Activated CD4-positive, alpha-beta memory T cell treated with anti-CD3 and anti-CD28 coated beads, Interleukin-2, amount 10 ng/mL, durations not matched to agents 7 days and 5 days (primary cell): ENCODE results near the gene MAPRE2. TPM values are rescaled to one million over a fixed set of nuclear protein-coding genes. Genes with fewer than 3 reads are reported as not detected.

Experiments used
- CTCF ChIA-PET: fragments of 350-600 bp; sonication (Branson Sonifier 250); formaldehyde crosslinking; loops from one replicate; lab custom pipeline; 2021; ENCODE audit warnings: antibody characterized with exemption, inconsistent platforms; lab: Charles Lee
- POLR2A ChIA-PET: fragments of 350-600 bp; sonication (Branson Sonifier 250); formaldehyde crosslinking; loops from one replicate; lab custom pipeline; 2021; ENCODE audit warnings: antibody characterized with exemption; lab: Charles Lee
- DNase-seq: peaks from one replicate; pipeline ENCODE4 v3.0.0-alpha.2; 2020
- H3K27ac Mint-ChIP-seq: one replicate; pipeline ENCODE4 v1.8.0; 2021; ENCODE audit warnings: mild to moderate bottlenecking, mixed read lengths
- H3K27me3 Mint-ChIP-seq: one replicate; pipeline ENCODE4 v1.8.0; 2021; ENCODE audit warnings: mixed read lengths
- H3K36me3 Mint-ChIP-seq: one replicate; pipeline ENCODE4 v1.8.0; 2021; ENCODE audit warnings: low read depth, mixed read lengths
- H3K4me1 Mint-ChIP-seq: one replicate; pipeline ENCODE4 v1.8.0; 2021; ENCODE audit warnings: mixed read lengths
- H3K4me3 Mint-ChIP-seq: one replicate; pipeline ENCODE4 v1.8.0; 2021; ENCODE audit warnings: mild to moderate bottlenecking, mixed read lengths
- H3K9me3 Mint-ChIP-seq: one replicate; pipeline ENCODE4 v1.8.0; 2021; ENCODE audit warnings: mixed read lengths
- total RNA-seq, 2 experiments: library from RNA; stranded (reverse); gene quantifications; one replicate each; pipeline ENCODE4 v1.2.3, GENCODE V29; 2021

The MAPRE2 gene
- total RNA-seq: 10 to 100 TPM; 39.2 to 45.2 TPM

DNA sequence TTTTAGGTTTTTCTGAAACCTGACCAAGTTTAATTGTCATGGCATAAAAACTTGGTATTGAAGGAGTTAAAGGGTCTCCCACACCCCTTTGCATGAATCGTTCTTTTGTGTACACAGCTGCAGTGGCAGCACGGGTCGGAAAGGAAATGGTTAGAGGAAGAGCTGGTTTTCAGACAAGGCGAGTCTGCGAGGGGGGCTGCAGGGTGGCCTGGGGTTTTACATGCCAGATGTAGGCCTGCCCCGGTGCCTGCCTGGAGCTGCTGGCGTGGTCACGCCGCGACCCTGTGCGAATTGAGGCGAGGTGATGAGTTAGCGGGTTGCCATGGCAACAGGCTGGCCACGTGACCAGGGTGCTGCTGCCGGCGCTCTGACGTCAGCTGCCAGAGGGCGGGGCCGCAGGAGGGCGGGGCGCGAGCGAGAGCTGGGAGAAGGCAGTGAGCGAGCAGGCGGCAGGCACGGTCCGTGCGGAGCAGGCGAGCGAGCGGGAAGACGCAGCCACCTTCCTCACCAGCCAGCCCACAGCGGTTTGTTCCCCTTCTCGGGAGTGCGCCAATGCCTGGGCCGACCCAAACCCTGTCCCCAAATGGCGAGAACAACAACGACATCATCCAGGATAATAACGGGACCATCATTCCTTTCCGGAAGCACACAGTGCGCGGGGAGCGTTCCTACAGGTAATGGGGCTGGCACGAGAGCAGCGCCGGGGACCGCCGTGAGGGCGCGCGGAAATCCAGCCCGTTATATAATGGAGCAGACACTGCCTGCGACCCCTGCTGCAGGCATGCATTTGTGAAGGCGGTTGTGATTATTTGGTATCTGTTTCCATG lies at the start of gene MAPRE2:
MAPRE2 (plus strand) TSS at position 426 of the 827 bp plus-strand sequence; CDS start at position 553, 127 bp downstream.
- Mint-ChIP-seq H3K27ac (peak within 1 kb of the TSS; percentile 88), H3K36me3 (peaks cover 7% of the 10 kb centered on the region), H3K9me3 (no peaks in the 10 kb centered on the region), H3K4me1 (peaks cover 45% of the 10 kb centered on the region), H3K27me3 (no peaks in the 10 kb centered on the region), H3K4me3 (peak within 1 kb of the TSS; percentile 92)
- peak; percentile 99 for DNase-seq
- ChIA-PET CTCF (interaction anchor here (1.2 to 5.1 kb wide), 4 partner anchors 9 to 43 kb away, joined by 3 to 79 read pairs (median 4); no protein-coding TSS in a partner anchor), POLR2A (interaction anchor here (0.8 to 4.0 kb wide), 10 partner anchors 8 to 931 kb away, joined by 3 to 141 read pairs (median 3); partner anchors contain the start of genes RMP24, ZNF24 and ZNF397)

DNA sequence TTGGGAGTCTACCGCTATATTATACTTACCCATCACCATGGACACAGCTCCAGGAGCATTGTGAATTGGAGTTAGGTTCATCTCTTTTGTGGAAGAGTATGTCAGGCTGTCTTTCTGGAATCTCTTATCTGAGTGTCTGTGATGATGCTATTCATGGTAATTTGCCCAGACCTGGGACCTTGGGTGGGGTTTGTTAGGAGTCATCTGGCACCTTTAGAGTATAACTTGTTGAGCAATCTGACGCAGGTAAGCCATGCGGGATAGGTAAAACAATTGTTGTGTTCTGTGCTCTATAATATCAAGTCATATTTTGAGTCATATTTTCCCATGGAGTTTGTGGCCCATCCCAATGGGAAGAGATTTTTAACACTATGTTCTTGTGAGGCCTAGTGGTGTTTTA lies 49.7 kb upstream of the MAPRE2 start:
- no peak for DNase-seq
- no peak overlapping the region for H3K4me3 Mint-ChIP-seq
- H3K27me3 Mint-ChIP-seq: no peaks in the 10 kb centered on the region
- H3K36me3 Mint-ChIP-seq: no peaks in the 10 kb centered on the region
- no peaks in the 10 kb centered on the region for H3K4me1 Mint-ChIP-seq
- H3K9me3 Mint-ChIP-seq: no peaks in the 10 kb centered on the region
- ChIA-PET POLR2A (no interaction called here), CTCF (interaction anchor here (1.2 kb wide), 1 partner anchor 17 kb away, joined by 3 read pairs; no protein-coding TSS in a partner anchor)
- no peak overlapping the region for H3K27ac Mint-ChIP-seq

DNA sequence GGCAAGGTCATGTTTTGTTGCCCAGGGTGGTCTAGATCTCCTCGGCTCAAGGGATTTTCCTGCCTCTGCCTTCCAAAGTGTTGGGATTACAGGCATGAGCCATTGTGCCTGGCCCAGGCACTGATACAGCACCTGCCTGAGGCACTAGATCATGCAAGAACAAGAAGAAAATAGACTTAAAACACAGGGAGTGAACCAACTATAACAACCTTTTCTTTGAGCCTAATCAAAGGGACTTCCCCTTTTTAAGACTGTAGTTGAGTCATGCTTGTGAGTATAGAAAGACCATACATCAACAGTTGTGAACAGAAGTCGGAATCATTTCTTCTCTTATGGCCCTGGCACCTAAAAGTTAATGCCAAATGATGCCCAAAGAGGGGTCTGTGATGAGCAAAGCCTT lies 47.9 kb upstream of the MAPRE2 start:
- no peaks in the 10 kb centered on the region for H3K4me1 Mint-ChIP-seq
- H3K36me3 Mint-ChIP-seq: no peaks in the 10 kb centered on the region
- ChIA-PET CTCF (no interaction called here), POLR2A (no interaction called here)
- no peak overlapping the region for H3K4me3 Mint-ChIP-seq
- DNase-seq: no peak
- H3K9me3 Mint-ChIP-seq: no peaks in the 10 kb centered on the region
- H3K27ac Mint-ChIP-seq: no peak overlapping the region
- H3K27me3 Mint-ChIP-seq: no peaks in the 10 kb centered on the region

DNA sequence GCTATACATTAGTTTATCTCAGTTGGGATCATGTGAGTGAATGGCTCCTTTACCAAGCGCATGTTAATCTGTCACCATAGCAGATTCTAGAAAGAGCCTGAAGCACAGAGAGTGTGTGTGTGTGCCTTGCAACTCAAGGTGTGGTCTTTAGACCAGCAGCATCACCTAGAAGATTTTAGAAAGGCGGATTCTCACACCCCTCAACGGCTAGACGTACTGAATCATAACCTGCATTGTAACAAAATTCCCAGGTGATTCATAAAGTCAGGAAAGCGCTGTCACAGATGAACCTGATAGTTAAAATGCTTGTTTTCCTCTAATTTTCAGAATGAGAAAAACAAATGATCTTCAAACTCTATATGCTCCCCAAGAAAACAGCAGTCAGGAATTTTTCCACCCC lies 45.5 kb upstream of the MAPRE2 start:
- no peak for DNase-seq
- H3K4me1 Mint-ChIP-seq: no peaks in the 10 kb centered on the region
- no peaks in the 10 kb centered on the region for H3K27me3 Mint-ChIP-seq
- H3K9me3 Mint-ChIP-seq: no peaks in the 10 kb centered on the region
- no peaks in the 10 kb centered on the region for H3K36me3 Mint-ChIP-seq
- no peak overlapping the region for H3K27ac Mint-ChIP-seq
- ChIA-PET POLR2A (no interaction called here), CTCF (no interaction called here)
- H3K4me3 Mint-ChIP-seq: no peak overlapping the region

DNA sequence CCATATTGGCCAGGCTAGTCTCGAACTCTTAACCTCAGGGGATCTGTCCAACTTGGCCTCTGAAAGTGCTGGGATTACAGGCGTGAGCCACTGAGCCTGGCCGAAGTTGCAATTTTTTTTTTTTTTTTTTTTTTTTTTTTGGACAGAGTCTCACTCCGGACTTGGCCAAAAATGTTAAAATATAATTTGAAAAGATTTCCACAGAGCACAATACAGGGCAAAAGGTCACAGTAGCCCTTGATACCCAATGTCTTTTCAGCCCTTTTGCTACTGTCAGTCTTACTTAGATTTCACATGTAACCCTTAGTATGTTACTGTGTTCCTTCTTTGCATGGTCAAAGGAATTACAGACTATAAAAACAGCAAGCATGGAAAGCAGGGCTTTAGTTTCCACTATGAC lies 42.6 kb upstream of the MAPRE2 start:
- POLR2A ChIA-PET: no interaction called here
- Mint-ChIP-seq H3K27me3 (no peaks in the 10 kb centered on the region), H3K9me3 (no peaks in the 10 kb centered on the region), H3K36me3 (no peaks in the 10 kb centered on the region), H3K27ac (no peak overlapping the region), H3K4me3 (no peak overlapping the region), H3K4me1 (no peaks in the 10 kb centered on the region)
- no peak for DNase-seq
- CTCF ChIA-PET: no interaction called here

DNA sequence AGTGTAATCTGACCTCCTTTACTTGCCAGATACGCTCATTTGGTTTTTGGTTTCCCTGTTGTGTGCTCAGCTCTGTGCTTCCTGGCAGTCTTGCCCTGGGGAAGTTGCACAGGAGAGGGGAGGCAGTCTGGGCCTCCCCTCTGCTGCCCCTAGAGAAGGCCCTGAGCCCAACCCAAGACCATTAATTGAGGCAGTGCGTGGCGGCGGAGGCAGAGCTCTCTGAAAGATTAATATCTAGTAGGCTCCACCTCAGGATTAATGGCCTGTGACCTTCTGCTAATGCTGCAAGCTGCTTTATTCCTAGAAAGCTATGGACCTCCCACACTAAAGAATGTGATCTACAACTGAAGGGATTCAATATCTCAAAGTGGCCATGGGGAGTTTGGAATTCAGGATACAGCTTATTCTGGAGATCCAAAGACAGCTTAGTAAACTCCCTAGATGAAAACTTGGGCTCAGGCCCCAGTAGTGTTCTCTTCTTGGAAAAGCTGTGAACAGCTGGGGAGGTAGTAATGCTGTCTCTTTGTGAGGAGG lies 41.4 kb upstream of the MAPRE2 start:
- Mint-ChIP-seq H3K4me3 (no peak overlapping the region), H3K27me3 (no peaks in the 10 kb centered on the region), H3K36me3 (no peaks in the 10 kb centered on the region), H3K27ac (no peak overlapping the region), H3K9me3 (no peaks in the 10 kb centered on the region), H3K4me1 (no peaks in the 10 kb centered on the region)
- ChIA-PET POLR2A (no interaction called here), CTCF (no interaction called here)
- DNase-seq: no peak

DNA sequence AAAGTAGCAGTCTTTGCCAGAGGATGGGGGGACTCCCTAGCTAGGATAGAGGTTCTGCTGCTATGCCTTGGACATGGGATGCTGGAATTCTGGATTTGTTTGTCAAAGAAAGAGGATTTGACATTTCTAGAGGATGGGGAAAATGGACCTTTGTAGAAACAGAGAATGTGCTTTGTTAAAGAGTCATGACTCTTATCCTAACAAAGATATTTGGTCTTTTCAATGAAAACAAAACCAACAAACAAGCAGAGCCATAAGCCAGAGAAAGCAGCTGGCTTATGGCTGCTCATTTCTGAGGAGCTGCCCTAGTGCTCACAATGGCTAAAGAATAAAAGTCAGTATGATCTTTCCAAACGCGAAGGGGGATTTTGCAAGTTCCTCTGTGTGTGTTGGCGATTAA lies 40.8 kb upstream of the MAPRE2 start:
- no peak for DNase-seq
- H3K4me1 Mint-ChIP-seq: no peaks in the 10 kb centered on the region
- H3K9me3 Mint-ChIP-seq: no peaks in the 10 kb centered on the region
- no peaks in the 10 kb centered on the region for H3K36me3 Mint-ChIP-seq
- no peak overlapping the region for H3K27ac Mint-ChIP-seq
- ChIA-PET POLR2A (no interaction called here), CTCF (no interaction called here)
- H3K27me3 Mint-ChIP-seq: no peaks in the 10 kb centered on the region
- H3K4me3 Mint-ChIP-seq: no peak overlapping the region

DNA sequence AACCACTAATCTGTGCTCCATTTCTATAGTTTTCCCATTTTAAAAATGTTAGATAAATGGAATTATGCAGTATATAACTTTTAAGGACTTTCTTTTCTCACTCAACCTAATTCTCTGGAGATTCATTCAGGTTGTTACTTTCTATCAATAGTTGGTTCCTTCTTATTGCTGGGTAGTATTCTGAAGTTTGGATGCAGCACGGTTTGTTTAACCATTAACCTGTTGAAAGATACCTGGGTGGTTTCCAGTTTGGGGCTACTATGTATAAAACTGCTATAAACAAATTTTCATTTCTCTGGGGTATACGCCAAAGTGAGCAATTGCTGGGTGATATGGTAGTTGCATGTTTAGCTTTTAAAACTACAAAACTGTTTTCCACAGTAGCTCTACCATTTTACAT lies 39.1 kb upstream of the MAPRE2 start:
- Mint-ChIP-seq H3K4me3 (no peak overlapping the region), H3K36me3 (no peaks in the 10 kb centered on the region), H3K9me3 (no peaks in the 10 kb centered on the region), H3K27ac (no peak overlapping the region), H3K27me3 (no peaks in the 10 kb centered on the region), H3K4me1 (no peaks in the 10 kb centered on the region)
- CTCF ChIA-PET: no interaction called here
- POLR2A ChIA-PET: no interaction called here
- DNase-seq: no peak

DNA sequence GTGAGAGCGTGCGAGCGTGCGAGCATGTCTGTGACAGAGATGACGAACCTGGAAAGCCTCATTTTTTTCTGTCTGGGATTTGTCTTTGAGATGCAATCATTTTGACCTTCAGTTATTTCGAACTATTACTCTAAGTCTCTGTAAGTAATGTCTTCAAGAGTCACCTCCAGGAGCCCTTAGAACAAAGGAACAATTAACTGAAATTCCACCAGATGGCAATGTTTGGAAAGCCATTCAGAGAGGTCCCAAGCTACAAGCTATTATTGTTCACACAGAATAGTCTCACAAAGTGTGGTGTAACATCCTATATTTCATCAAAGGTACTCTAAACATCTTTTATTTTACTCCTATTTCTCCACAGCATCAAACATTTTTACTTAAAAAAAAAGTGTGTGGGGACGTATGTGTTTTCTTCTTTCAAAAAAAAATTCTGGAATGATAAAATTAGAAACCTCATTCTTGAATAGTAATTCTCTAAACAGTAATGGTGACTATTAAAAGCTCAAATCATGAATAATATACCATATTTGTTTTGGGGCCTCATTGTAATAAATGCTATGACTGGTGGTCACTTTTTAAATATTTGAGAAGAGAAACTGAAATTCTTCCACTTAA lies 35.1 kb upstream of the MAPRE2 start:
- no peaks in the 10 kb centered on the region for H3K4me1 Mint-ChIP-seq
- ChIA-PET CTCF (interaction anchor here (1.0 to 4.6 kb wide), 12 partner anchors 9 to 381 kb away, joined by 3 to 27 read pairs (median 4); no protein-coding TSS in a partner anchor), POLR2A (no interaction called here)
- no peaks in the 10 kb centered on the region for H3K9me3 Mint-ChIP-seq
- H3K36me3 Mint-ChIP-seq: no peaks in the 10 kb centered on the region
- no peak overlapping the region for H3K4me3 Mint-ChIP-seq
- no peak for DNase-seq
- H3K27ac Mint-ChIP-seq: no peak overlapping the region
- H3K27me3 Mint-ChIP-seq: no peaks in the 10 kb centered on the region

DNA sequence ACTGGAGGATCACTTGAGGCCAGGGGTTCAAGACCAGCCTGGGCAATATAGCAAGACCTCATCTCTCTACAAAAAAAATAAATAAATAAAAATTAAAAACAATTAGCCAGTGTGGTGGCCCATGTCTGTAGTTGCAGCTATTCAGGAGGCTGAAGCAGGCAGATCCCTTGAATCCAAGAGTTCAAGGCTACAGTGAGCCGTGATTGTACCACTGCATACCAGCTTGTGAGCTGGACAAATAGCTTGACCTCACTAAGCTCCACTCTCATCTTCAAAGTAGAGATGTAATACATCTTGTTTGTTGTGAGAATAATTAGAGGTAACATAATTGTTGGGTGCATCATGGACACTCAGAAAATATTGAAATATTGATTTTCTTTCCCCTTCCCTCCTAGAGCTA lies 31.1 kb upstream of the MAPRE2 start:
- ChIA-PET CTCF (interaction anchor here (1.6 to 4.6 kb wide), 2 partner anchors 29 to 134 kb away, joined by 3 to 27 read pairs; no protein-coding TSS in a partner anchor), POLR2A (no interaction called here)
- H3K4me1 Mint-ChIP-seq: no peaks in the 10 kb centered on the region
- no peaks in the 10 kb centered on the region for H3K36me3 Mint-ChIP-seq
- no peak overlapping the region for H3K27ac Mint-ChIP-seq
- H3K27me3 Mint-ChIP-seq: no peaks in the 10 kb centered on the region
- no peak overlapping the region for H3K4me3 Mint-ChIP-seq
- no peaks in the 10 kb centered on the region for H3K9me3 Mint-ChIP-seq
- DNase-seq: no peak

DNA sequence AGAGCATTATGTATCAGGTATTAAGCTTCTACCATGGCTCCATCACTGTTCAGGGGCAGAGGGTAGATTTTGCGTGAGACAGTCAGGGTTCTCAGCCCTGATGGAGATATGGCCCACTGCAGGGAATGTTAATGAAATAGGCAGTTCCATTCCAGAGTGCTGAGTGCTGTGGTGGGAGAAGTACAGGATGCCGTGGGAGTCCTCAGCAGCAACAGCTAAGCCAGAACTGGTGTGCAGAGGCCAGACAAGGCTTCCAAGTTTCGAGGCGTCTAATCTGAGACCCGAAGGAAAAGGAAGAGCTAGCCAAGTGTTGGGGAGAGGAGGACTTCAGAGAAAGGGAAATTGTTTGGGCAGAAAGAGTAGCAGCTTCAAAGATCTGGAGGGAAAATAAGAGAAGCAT lies 30.2 kb upstream of the MAPRE2 start:
- ChIA-PET POLR2A (no interaction called here), CTCF (interaction anchor here (1.6 kb wide), 1 partner anchor 30 kb away, joined by 3 read pairs; no protein-coding TSS in a partner anchor)
- Mint-ChIP-seq H3K4me3 (no peak overlapping the region), H3K9me3 (no peaks in the 10 kb centered on the region), H3K4me1 (no peaks in the 10 kb centered on the region), H3K27ac (no peak overlapping the region), H3K36me3 (no peaks in the 10 kb centered on the region), H3K27me3 (no peaks in the 10 kb centered on the region)
- no peak for DNase-seq

DNA sequence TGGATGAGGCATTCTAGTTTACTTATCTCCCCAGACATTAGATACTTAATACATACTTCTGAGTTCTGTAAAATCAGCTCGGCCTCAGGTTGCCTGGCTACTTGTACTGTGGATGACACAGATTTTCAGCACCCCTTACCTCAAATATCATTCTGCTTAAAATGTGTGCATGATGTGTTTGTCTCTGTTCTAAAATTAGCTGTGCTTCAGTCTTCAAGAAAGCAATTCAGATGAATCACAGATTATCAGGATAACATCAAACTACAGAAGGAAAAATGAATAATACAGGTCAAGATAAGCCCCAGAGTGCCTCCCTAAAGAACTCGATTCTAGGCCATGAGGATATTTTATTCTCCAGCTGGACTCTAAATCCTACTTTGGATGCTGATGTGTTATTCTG lies 21.3 kb upstream of the MAPRE2 start:
- no peaks in the 10 kb centered on the region for H3K9me3 Mint-ChIP-seq
- no peak overlapping the region for H3K4me3 Mint-ChIP-seq
- peaks cover 4% of the 10 kb centered on the region for H3K27me3 Mint-ChIP-seq
- no peaks in the 10 kb centered on the region for H3K4me1 Mint-ChIP-seq
- POLR2A ChIA-PET: interaction anchor here (0.9 kb wide), 1 partner anchor 20 kb away, joined by 3 read pairs; no protein-coding TSS in a partner anchor
- no peak for DNase-seq
- H3K36me3 Mint-ChIP-seq: no peaks in the 10 kb centered on the region
- no peak overlapping the region for H3K27ac Mint-ChIP-seq
- CTCF ChIA-PET: interaction anchor here (1.2 to 2.3 kb wide), 2 partner anchors 13 to 367 kb away, joined by 4 to 7 read pairs; no protein-coding TSS in a partner anchor

DNA sequence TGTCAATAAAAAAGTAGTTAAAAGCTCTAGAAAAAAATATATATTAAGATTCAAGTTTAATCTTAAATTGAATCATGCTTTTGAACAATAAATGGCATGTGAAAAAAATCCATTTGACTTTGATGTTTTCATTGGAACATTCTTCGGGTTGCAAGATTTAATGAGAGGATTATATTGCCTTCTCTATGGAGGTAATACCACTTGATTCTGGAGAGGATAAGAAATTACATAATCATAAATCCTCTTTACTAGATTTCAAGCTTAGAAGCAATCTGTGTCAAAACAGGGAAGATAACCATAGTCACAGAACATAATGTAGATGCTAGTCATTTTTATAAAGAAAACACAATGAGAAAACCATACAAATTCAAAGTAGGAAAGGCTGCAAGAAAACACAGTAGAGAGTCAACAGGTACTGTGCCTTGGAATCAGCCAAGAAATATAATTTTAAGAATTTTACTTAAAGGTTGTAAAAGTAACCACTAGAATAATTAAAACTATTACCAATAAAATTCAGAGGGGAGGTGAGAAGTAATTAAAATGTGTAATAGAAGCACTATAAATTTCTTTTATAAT lies 18.7 kb upstream of the MAPRE2 start:
- DNase-seq: no peak
- no peak overlapping the region for H3K4me3 Mint-ChIP-seq
- ChIA-PET POLR2A (no interaction called here), CTCF (interaction anchor here (2.3 kb wide), 1 partner anchor 16 kb away, joined by 7 read pairs; no protein-coding TSS in a partner anchor)
- no peaks in the 10 kb centered on the region for H3K36me3 Mint-ChIP-seq
- no peak overlapping the region for H3K27ac Mint-ChIP-seq
- peaks cover 5% of the 10 kb centered on the region for H3K4me1 Mint-ChIP-seq
- H3K9me3 Mint-ChIP-seq: no peaks in the 10 kb centered on the region
- peaks cover 4% of the 10 kb centered on the region for H3K27me3 Mint-ChIP-seq
